Colonic mucosa (tissue), 4 donors: ENCODE results near the gene TOPAZ1. TPM values are rescaled to one million over a fixed set of nuclear protein-coding genes. Genes with fewer than 3 reads are reported as not detected.

Experiments used
- DNase-seq: peaks from one replicate; pipeline ENCODE4 v3.0.0-alpha.2; 2020
- H3K27ac ChIP-seq: fragments of 200-600 bp; one replicate; pipeline ENCODE4 v1.8.0; 2021
- H3K27me3 ChIP-seq: fragments of 200-600 bp; one replicate; pipeline ENCODE4 v1.8.0; 2021
- H3K36me3 ChIP-seq: fragments of 200-600 bp; one replicate; pipeline ENCODE4 v1.8.0; 2021
- H3K4me1 ChIP-seq: fragments of 200-600 bp; one replicate; pipeline ENCODE4 v1.8.0; 2021; ENCODE audit warnings: mild to moderate bottlenecking
- H3K4me3 ChIP-seq: fragments of 200-600 bp; one replicate; pipeline ENCODE4 v1.8.0; 2021
- H3K9ac ChIP-seq, 2 donors: one replicate each; pipeline ENCODE4 v1.7.0; 2013; ENCODE audit warnings: control low read depth in 2 of 2, low read depth in 2 of 2, low read length in 2 of 2
- H3K9me3 ChIP-seq: fragments of 200-600 bp; one replicate; pipeline ENCODE4 v1.8.0; 2021
- CTCF ChIP-seq: fragments of 200-600 bp; IDR thresholded peaks from one replicate; pipeline ENCODE4 v1.8.0; 2022; ENCODE audit warnings: antibody characterized with exemption, mild to moderate bottlenecking
- intact Hi-C: fragments of 100-400 bp; cut with DNase I; formaldehyde crosslinking; loops from one replicate; pipeline ENCODE4 v1.14.1; 2022
- total RNA-seq, 2 donors: library from RNA; stranded (reverse); fragmentation: NEBNext Ultra II Directional in 1 of 2; extraction: Animal tissue kit (Norgen Biotek cat#: 25700) in 1 of 2; gene quantifications; one replicate each; pipeline ENCODE4 v1.2.1, GENCODE V29; 2021
- donor health status: healthy.
- donor health status: DM: no; HTN: no; CAD: no.
- donor health status: DM: no; HTN: no; CAD: no.

TOPAZ1 gene
- total RNA-seq, 2 donors from 2014 or later = not detected

- Histone ChIP-seq H3K27ac (peak overlapping the region; percentile 85), H3K4me3 (peak overlapping the region; percentile 63), H3K36me3 (no peaks in the 10 kb centered on the region), H3K9me3 (no peaks in the 10 kb centered on the region), H3K27me3 (no peaks in the 10 kb centered on the region), H3K9ac (peak overlapping the region; percentile 91 to 98), H3K4me1 (peaks cover 5% of the 10 kb centered on the region)
- intact Hi-C loops = loop anchor here (10.0 kb wide), 1 partner anchor 177 kb away; no protein-coding TSS in a partner anchor
- no peak for TF ChIP-seq CTCF
- DNase-seq = no peak
Observed at GRCh38 chr3:44337248-44337785, 95.6 kb downstream of the TOPAZ1 start.

- Histone ChIP-seq H3K9ac (peak within 1 kb of the TSS; percentile 91 to 98), H3K27me3 (no peaks in the 10 kb centered on the region), H3K36me3 (no peaks in the 10 kb centered on the region), H3K27ac (peak within 1 kb of the TSS; percentile 85), H3K4me3 (peak within 1 kb of the TSS; percentile 63), H3K9me3 (no peaks in the 10 kb centered on the region), H3K4me1 (peaks cover 5% of the 10 kb centered on the region)
- intact Hi-C loops = loop anchor here (10.0 kb wide), 1 partner anchor 177 kb away; no protein-coding TSS in a partner anchor
- DNase-seq = peak; percentile 98
- no peak for TF ChIP-seq CTCF
Observed at GRCh38 chr3:44338010-44338827, 96.5 kb downstream of the TOPAZ1 start, which contains the start of gene TCAIM. TCAIM (plus strand) TSS chr3:44338766; CDS start chr3:44354783, 16,017 bp downstream.

GRCh38 chr3:44338828-44339127 lies 97.1 kb downstream of the TOPAZ1 start:
- intact Hi-C loops = loop anchor here (10.0 kb wide), 1 partner anchor 176 kb away; no protein-coding TSS in a partner anchor
- peaks cover 5% of the 10 kb centered on the region for H3K4me1 ChIP-seq
- TF ChIP-seq CTCF = no peak

GRCh38 chr3:44339181-44340057 lies 97.7 kb downstream of the TOPAZ1 start:
- DNase-seq = peak; percentile 28
- peak overlapping the region; percentile 91 to 98 for H3K9ac ChIP-seq
- peak overlapping the region; percentile 85 for H3K27ac ChIP-seq
- no peaks in the 10 kb centered on the region for H3K36me3 ChIP-seq
- no peaks in the 10 kb centered on the region for H3K27me3 ChIP-seq
- no peak for TF ChIP-seq CTCF
- H3K4me1 ChIP-seq = peaks cover 5% of the 10 kb centered on the region
- no peaks in the 10 kb centered on the region for H3K9me3 ChIP-seq
- intact Hi-C loops = loop anchor here (10.0 kb wide), 1 partner anchor 175 kb away; no protein-coding TSS in a partner anchor
- H3K4me3 ChIP-seq = peak overlapping the region; percentile 63

More at GRCh38 chr3:44338828-44339127, 97.1 kb downstream of the TOPAZ1 start:
- Histone ChIP-seq H3K4me3 (peak overlapping the region; percentile 63), H3K27ac (peak overlapping the region; percentile 85), H3K36me3 (no peaks in the 10 kb centered on the region), H3K9me3 (no peaks in the 10 kb centered on the region), H3K9ac (peak overlapping the region; percentile 91 to 98), H3K27me3 (no peaks in the 10 kb centered on the region)
- no peak for DNase-seq

- DNase-seq = no peak
- intact Hi-C loops = no loop called here
- H3K4me3 ChIP-seq = no peak overlapping the region
- H3K4me1 ChIP-seq = peaks cover 5% of the 10 kb centered on the region
- H3K27me3 ChIP-seq = no peaks in the 10 kb centered on the region
- no peak overlapping the region for H3K9ac ChIP-seq
- no peaks in the 10 kb centered on the region for H3K36me3 ChIP-seq
- no peaks in the 10 kb centered on the region for H3K9me3 ChIP-seq
- H3K27ac ChIP-seq = peak overlapping the region; percentile 85
- TF ChIP-seq CTCF = no peak
Observed at GRCh38 chr3:44340058-44340395, 98.3 kb downstream of the TOPAZ1 start.
